Effector memory CD4-positive, alpha-beta T cell (primary cell): ENCODE measurements around the gene KIF25.

Source experiments
- DNase-seq, 3 donors: peaks; one replicate each; pipeline ENCODE4 v3.0.0-alpha.2; 2020
- H3K27ac ChIP-seq: 2 replicates; pipeline ENCODE4 v1.7.0; 2013; ENCODE audit warnings: mild to moderate bottlenecking, low read length, moderate library complexity; ENCODE audit not compliant: insufficient read depth, poor library complexity, severe bottlenecking
- H3K27me3 ChIP-seq: replicated peaks from 2 replicates; pipeline ENCODE4 v1.7.0; 2013; ENCODE audit warnings: mild to moderate bottlenecking, low read length; ENCODE audit not compliant: insufficient read depth, control insufficient read depth, poor library complexity, severe bottlenecking
- H3K36me3 ChIP-seq: 2 replicates; pipeline ENCODE4 v1.7.0; 2013; ENCODE audit warnings: mild to moderate bottlenecking, low read length, moderate library complexity; ENCODE audit not compliant: control insufficient read depth, insufficient read depth
- H3K4me1 ChIP-seq: 2 replicates; pipeline ENCODE4 v1.7.0; 2013; ENCODE audit warnings: low read length, mild to moderate bottlenecking; ENCODE audit not compliant: control insufficient read depth, insufficient read depth, poor library complexity, severe bottlenecking
- H3K4me3 ChIP-seq: 2 replicates; pipeline ENCODE4 v1.7.0; 2013; ENCODE audit warnings: low read length, low read depth, mild to moderate bottlenecking; ENCODE audit not compliant: insufficient read depth, poor library complexity, severe bottlenecking
- H3K9me3 ChIP-seq: 2 replicates; pipeline ENCODE4 v1.7.0; 2013; ENCODE audit warnings: mild to moderate bottlenecking, low read length, moderate library complexity; ENCODE audit not compliant: control insufficient read depth

Gene KIF25

DNA sequence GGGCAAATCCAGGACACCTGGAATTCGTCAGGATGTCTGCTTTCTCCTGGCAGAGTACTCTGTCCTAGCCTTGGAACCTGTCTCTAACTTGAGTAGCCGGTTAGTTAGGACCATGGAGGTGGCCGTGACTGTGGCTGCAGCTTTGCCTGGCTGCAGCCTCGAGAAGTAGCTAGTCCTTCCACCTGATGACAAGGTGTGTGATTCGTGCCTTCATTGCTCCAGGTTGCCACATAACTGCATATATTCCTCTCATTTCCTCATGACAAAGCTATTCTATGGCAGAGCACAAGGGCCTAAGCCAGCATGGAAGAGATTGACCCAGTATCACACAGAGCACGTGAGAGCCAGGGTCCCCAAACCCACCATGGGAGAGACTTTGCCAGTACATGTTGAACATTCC, 39.8 kb upstream of the KIF25 start:
- Histone ChIP-seq H3K9me3 (no peaks in the 10 kb centered on the region), H3K27me3 (no peaks in the 10 kb centered on the region), H3K27ac (no peak overlapping the region), H3K36me3 (no peaks in the 10 kb centered on the region), H3K4me1 (no peaks in the 10 kb centered on the region), H3K4me3 (no peak overlapping the region)
- DNase-seq, result no peak

DNA sequence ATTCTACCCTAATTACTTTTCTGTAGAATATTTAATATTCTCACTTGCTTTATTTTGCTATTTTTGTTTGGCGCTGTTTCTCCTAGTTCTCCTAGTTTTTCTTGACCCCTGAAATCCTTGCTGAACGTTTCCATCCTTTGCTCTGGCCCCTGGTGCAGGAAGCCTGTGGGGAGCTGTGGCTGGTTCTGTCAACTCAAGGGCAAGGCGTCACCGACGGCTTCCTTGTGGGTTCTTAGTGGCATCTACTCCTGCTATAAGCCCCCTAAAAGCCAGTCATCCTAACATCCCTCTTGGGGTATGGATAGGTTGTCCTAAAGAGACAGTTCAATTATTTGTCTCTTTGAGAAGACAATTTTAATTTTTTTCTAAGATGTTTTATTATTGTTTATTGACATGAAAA, 36.9 kb upstream of the KIF25 start:
- no peak for DNase-seq
- H3K4me3 ChIP-seq, result no peak overlapping the region
- H3K4me1 ChIP-seq, result no peaks in the 10 kb centered on the region
- H3K36me3 ChIP-seq, result no peaks in the 10 kb centered on the region
- H3K27me3 ChIP-seq, result no peaks in the 10 kb centered on the region
- no peak overlapping the region for H3K27ac ChIP-seq
- H3K9me3 ChIP-seq, result no peaks in the 10 kb centered on the region

DNA sequence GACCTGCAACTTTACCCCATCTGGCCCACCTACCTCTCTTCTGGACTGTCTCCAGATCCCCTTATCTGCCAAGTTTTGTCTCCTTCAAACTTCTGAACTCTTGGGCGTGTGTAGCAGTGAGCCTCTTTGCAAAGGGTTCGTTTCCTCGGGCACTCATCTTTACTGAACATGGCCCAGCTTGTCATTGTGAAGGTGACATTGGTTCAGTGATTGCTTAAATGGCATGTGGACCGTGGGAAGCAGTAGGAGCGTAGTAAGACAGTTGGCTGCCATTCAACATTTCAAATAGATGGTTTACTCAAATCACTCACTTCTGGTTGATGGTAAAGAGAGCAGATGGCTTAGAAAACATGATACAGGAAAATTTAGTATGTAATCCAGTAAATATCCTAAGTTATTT, 34.8 kb upstream of the KIF25 start:
- Histone ChIP-seq H3K4me3 (no peak overlapping the region), H3K27ac (no peak overlapping the region), H3K36me3 (peaks cover 9% of the 10 kb centered on the region), H3K27me3 (no peaks in the 10 kb centered on the region), H3K9me3 (no peaks in the 10 kb centered on the region), H3K4me1 (no peaks in the 10 kb centered on the region)
- DNase-seq, result no peak

DNA sequence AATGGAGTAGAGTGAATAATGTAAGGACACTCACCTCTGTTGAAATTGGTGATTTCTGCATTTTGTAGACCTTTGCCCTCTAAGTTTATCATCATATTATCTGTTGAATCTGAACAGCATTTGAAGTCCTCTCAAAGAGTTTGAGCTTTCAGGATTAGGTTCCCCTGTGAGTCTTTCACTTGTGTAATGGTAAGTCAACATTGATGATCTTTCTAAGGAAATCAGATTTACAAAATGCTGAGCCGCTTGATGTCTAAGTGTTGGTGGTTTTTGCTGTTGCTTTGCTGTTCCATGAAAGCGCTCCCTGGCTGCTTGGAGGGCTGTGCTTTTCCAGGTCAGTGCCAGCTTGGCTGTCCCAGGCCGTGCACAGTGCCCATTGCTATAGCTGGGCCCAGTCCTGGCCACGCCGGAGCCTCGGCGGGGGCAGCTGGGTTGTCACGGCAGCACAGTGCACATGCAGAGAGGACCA, 33.8 kb upstream of the KIF25 start:
- Histone ChIP-seq H3K4me3 (no peak overlapping the region), H3K9me3 (no peaks in the 10 kb centered on the region), H3K27ac (no peak overlapping the region), H3K36me3 (peaks cover 9% of the 10 kb centered on the region), H3K27me3 (no peaks in the 10 kb centered on the region), H3K4me1 (no peaks in the 10 kb centered on the region)
- DNase-seq, result no peak

DNA sequence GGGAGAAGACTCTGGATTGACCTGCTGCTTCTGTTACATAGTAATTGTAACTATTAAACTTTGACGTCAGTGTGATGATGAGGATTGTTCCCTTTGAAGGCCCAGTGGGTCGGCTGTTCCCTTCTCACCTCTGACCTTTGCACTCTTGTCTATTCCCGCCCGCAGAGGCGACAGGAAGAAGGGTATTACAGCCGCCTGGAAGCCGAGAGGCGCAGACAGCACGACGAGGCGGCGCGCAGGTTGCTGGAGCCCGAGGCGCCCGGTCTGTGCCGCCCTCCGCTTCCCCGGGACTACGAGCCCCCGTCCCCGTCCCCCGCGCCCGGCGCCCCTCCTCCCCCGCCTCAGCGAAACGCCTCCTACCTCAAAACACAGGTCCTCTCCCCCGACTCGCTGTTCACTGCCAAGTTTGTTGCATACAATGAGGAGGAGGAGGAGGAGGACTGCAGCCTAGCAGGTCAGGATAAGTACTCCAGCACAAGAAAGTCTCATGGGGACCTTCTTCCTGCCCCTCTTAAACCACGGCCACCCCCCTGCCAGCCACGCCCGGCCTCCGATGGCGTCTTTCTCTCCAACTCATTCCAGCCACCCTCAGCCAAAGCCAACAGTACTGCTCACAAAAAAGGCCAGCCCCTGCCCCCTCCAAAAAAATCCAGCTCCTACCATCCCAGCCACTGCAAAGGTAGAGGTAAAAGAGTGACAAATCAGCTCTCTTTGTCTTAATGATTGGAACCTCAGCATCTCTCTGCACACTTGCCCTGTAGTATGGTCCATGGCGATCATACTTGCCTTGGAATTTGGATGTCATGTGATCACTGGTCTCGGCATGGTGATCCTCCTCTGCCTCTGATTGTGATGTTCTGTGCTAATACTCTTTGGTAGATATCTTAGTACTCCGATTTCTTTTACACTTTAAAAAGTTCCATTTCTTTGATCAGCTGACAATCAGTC, 31.6 kb upstream of the KIF25 start:
- H3K9me3 ChIP-seq, result no peaks in the 10 kb centered on the region
- no peak overlapping the region for H3K4me3 ChIP-seq
- H3K27ac ChIP-seq, result no peak overlapping the region
- H3K36me3 ChIP-seq, result peaks cover 9% of the 10 kb centered on the region
- H3K27me3 ChIP-seq, result no peaks in the 10 kb centered on the region
- H3K4me1 ChIP-seq, result no peaks in the 10 kb centered on the region
- no peak for DNase-seq

DNA sequence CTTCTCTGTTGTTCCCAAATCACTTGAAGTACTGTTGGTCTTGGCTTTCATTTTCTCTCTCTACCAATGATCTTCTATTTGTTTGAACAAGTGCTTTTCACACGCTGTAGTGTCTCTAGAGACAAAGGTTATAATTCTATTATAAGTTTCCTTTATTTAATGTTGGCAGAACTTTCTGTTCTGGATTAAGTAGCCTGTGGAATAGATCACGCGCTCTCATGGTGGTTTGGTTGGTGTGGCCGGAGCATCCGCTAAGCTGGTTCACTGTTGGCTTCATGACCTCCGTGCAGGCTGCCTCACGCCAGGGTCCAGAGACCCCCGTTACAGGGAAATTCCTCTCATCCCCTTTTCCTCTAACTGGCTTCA, 30.9 kb upstream of the KIF25 start:
- Histone ChIP-seq H3K27ac (no peak overlapping the region), H3K27me3 (no peaks in the 10 kb centered on the region), H3K9me3 (no peaks in the 10 kb centered on the region), H3K4me3 (no peak overlapping the region), H3K4me1 (no peaks in the 10 kb centered on the region), H3K36me3 (peaks cover 9% of the 10 kb centered on the region)
- DNase-seq, result no peak

DNA sequence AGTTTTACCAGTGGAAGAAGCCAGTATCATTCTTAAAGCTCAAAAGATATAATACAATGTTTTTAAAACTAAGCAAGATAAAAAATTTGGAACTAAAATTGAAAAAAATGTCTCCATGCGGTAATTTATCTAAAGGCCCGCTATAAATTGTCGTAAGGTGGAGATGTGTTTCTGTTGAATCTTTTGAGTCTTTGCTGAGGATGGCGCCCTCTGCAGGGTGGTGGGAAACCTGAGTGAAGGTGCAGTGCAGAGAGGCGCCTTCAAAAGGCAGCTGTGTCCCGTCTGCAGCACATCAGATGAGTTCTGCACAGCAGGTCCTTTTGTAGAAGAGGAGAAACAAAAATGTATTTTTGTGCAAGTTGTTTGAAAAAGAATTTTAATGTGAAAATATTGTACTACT, 29.4 kb upstream of the KIF25 start:
- Histone ChIP-seq H3K9me3 (no peaks in the 10 kb centered on the region), H3K27ac (no peak overlapping the region), H3K36me3 (peaks cover 9% of the 10 kb centered on the region), H3K4me3 (no peak overlapping the region), H3K27me3 (no peaks in the 10 kb centered on the region), H3K4me1 (no peaks in the 10 kb centered on the region)
- no peak for DNase-seq

DNA sequence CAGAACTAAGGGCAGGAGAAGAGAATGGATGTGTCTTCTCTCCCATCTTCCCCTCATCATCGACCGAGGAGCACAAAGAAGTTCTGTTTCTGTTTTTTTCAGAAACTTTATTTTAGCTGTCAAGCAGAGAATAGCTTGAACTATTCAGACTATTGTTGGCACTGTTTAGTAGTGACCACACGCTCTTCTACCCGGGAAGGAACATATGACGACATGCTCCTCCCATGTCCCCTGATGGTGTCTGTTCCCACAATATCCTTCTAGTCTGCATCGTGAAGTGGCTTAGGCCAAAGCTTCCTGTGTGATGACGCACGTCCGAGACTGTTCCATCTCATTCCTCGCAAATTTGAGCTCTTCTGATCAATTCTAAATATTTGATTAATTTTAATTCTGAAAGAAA, 27.2 kb upstream of the KIF25 start:
- H3K9me3 ChIP-seq, result no peaks in the 10 kb centered on the region
- no peaks in the 10 kb centered on the region for H3K4me1 ChIP-seq
- H3K4me3 ChIP-seq, result no peak overlapping the region
- H3K27ac ChIP-seq, result no peak overlapping the region
- H3K27me3 ChIP-seq, result no peaks in the 10 kb centered on the region
- no peak for DNase-seq
- peaks cover 9% of the 10 kb centered on the region for H3K36me3 ChIP-seq

DNA sequence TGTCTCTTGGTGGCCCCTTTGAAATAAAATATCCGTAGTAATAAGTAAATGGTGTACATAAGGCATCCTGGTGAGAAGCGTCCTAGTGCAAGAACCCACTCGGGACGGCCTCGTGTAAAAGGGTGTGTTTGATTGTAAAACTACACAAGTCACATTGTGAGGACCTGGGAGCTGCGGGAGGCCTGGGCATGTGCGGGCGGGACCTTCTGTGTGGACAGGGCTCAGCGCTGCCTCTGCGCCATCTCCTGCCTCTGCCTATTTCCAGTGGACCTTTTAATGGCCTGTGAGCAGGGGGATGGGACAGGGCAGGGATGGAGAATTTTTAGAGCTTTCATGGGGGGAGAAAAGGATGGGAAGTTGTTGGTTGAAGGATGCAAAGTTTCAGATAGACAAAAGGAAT, 25.3 kb upstream of the KIF25 start:
- DNase-seq, result no peak
- Histone ChIP-seq H3K4me1 (no peaks in the 10 kb centered on the region), H3K9me3 (no peaks in the 10 kb centered on the region), H3K27me3 (no peaks in the 10 kb centered on the region), H3K27ac (no peak overlapping the region), H3K36me3 (no peaks in the 10 kb centered on the region), H3K4me3 (no peak overlapping the region)

DNA sequence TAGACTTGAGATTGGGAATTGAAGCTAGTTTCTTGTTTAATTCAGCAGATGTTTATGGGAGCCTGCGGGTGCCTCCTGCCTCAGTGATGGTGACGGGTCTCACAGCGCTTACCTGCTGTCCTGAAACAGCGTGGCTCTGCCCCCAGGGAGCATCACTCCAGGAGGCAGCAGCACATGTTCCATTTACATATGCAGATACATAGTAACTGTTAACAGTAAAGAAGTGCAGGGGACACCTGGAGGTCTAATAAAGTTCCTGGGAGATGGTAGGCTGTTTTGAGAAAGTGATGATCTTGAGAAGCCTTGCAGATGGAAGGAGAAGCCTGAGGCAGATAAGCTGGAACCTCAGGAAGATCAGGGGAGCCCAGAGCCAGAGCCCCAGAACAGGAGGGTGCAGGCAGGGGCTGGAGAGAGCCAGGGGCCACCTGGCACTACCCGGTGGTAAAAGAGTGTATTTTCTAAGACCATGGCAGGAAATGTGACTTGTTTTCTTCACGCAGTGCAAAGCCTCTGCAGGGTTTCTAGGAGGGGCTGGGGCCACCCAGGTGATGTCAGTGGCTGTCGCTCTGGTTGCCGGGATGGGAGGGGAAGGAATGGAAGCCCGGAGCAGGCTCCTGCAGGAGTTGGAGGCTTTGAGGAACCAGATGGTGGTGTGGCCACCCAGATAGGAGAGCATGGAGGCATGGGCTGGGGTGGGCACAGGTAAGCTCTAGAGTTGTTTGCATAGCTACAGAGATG, 24.2 kb upstream of the KIF25 start:
- Histone ChIP-seq H3K4me3 (no peak overlapping the region), H3K27ac (no peak overlapping the region), H3K27me3 (no peaks in the 10 kb centered on the region), H3K9me3 (no peaks in the 10 kb centered on the region), H3K36me3 (no peaks in the 10 kb centered on the region), H3K4me1 (no peaks in the 10 kb centered on the region)
- no peak for DNase-seq
